GM18502 (cell line): ENCODE data around the gene CEMP1.

ENCODE experiments used
- ATAC-seq: cut with Tn5 transposase; IDR thresholded peaks from one replicate; pipeline ENCODE4 v1.9.1; 2021; ENCODE audit warnings: mild to moderate bottlenecking; ENCODE audit not compliant: unreplicated experiment, poor library complexity

CEMP1 gene

GRCh38 chr16:2520784-2521531 lies 10.2 kb downstream of the CEMP1 start:
- peak; percentile 19 for ATAC-seq

DNA sequence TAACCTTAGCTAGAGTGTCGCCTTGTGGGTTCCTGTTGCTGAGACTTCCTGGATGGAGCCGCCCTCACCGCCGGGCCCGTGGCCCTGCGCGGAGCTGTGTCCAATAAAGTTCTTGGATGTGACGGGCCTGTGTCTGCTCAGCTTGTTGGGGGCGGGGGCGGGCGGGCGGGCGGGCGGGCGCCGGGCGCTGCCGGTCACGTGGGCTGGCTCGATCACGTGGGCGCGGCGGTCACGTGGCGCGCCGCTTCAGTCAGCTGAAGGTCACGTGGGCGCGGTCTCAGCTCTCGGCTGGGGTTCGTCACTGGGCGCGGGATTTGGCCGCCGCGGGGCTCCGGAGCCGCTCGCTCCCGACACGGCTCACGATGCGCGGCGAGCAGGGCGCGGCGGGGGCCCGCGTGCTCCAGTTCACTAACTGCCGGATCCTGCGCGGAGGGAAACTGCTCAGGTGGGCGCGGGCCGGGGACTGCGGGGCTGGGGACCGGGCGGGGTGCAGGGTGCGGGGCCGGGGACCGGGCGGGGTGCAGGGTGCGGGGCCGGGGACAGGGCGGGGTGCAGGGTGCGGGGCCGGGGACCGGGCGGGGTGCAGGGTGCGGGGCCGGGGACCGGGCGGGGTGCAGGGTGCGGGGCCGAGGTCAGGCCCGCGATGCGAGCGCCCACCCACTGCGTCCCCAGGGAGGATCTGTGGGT lies 11.0 kb downstream of the CEMP1 start, which contains the start of gene AMDHD2:
AMDHD2 (plus strand) TSS at position 275 of the 687 bp plus-strand sequence; CDS start at position 363, 88 bp downstream.
- peak; percentile 49 for ATAC-seq

DNA sequence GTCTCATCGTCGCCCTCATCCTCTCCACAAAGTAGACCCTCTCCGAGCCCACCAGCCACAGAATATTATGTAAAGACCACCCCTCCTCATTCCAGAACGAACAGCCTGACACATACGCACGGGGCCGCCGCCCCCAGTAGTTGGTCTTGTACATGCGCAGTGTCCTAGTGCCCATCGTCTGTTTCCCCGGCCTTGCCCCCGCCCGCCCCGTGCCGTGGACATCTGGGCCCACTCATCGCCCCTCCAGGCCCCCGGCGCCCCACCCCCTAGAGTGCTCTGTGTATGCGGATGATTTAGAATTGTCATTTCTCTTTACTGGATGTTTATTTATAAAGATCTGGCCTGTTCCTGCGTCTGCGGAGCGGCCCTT lies 11.5 kb downstream of the CEMP1 start:
- ATAC-seq, result no peak

GRCh38 chr16:2518823-2519710 lies 12.1 kb downstream of the CEMP1 start:
- no peak for ATAC-seq

DNA sequence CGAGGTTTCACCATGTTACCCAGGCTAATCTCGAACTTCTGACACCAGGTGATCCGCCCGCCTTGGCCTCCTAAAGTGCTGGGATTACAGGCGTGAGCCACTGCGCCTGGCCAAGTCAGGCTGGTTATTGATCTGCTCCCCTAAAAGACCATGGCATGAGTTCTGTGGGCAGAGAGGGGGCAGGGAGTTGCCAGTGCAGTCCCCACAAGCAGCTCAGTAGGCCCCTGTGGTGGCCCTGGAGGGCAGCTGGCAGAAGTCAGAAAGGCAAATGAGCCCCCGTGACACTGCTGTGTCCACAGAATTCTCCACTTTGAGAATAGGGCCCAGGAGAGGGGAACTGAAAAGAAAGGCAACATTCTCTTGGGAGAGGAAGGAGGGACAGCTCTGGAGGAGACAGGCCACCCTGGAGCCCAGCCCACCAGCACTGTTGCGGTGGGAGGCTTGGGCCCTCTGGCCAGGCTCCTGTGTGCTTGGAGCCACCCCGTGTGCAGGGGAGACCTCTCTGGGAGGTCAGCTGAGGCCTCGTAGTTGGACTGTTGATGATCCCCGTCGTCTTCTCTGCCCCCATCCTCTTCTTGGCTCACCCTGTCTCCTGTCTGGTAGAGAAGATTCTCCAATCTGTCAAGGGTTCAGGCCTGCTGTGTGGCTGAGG lies 13.1 kb downstream of the CEMP1 start:
- no peak for ATAC-seq

DNA sequence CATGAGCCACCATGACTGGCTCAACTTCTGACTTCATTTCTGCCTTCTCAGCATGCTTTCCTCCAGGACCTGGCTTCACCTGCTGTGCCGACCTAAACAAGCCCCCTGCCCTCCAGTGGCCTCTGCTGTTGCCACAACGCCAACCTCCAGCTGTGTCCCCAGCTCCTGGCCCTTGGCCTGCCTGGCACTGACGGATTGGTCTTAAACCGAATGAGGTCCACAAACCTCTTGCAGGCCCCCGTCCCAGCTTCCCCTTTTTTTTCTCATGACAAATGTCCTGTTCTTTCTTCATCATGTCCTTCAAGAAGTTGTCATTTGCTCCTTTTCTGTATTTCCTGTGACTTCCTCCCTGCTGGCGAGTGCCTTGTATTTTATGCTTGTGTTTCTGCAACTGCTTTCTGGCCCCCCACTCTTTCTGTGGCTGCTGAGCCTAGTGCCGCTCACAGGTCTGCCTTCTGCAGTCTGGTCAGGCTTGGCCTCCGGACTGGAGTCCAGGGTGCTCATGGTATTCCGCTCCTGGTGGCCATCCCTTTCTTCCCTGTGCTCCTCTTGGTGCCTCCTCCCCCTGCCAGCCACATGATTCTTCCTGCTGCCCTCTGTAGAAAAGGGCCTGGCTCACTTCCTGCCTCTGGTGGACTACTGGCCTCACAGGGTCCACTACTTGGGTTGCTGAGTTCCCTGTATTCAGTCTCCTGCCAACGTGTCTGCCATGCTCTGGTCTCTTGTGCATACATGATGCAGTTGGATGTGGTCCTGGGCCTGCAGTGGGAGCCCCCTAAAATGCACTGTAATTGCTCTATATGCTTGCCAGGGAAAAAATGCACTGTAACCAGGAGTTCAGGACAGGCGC lies 14.6 kb downstream of the CEMP1 start:
- ATAC-seq, result no peak

- ATAC-seq, result no peak
Observed at GRCh38 chr16:2515180-2515851, 15.9 kb downstream of the CEMP1 start.

GRCh38 chr16:2514333-2515179 lies 16.7 kb downstream of the CEMP1 start:
- no peak for ATAC-seq

GRCh38 chr16:2513405-2514332 lies 17.5 kb downstream of the CEMP1 start, which contains the start of gene ATP6V0C:
Gene ATP6V0C (plus strand): TSS chr16:2513952. CDS start chr16:2514104, 152 bp downstream.
- peak; percentile 68 for ATAC-seq

DNA sequence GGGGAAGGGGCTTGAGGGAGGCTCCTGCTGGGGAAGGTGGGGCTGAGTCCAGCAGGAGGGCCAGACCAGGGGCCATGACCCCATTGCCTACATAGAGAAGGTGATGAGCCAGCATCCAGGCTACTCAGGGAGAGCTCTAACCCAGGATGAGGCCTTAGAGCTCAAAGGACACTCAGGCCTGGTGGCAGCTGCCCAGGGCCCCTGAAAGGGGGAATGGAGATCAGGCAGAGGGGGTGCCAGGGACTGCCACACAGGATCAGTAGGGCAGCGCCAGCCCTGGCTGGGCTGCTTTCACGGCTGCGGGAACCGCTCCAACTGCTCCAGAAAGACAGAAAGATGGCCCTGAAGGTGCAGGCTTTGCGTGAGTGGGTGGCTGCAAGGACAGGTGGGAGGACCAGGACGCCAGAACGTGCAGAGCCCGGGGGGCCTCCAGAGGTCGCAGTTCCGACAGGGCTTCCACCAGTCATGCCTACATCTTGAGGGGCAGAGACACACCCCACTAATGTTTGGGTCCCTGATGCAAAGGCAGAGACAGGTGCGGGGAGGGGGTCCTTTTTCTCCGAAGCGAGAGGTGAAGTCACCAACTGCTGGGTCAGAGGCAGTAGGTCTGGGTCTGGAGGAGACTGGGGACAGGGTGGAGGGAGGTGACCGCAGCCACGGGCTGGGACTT lies 18.3 kb downstream of the CEMP1 start:
- no peak for ATAC-seq

DNA sequence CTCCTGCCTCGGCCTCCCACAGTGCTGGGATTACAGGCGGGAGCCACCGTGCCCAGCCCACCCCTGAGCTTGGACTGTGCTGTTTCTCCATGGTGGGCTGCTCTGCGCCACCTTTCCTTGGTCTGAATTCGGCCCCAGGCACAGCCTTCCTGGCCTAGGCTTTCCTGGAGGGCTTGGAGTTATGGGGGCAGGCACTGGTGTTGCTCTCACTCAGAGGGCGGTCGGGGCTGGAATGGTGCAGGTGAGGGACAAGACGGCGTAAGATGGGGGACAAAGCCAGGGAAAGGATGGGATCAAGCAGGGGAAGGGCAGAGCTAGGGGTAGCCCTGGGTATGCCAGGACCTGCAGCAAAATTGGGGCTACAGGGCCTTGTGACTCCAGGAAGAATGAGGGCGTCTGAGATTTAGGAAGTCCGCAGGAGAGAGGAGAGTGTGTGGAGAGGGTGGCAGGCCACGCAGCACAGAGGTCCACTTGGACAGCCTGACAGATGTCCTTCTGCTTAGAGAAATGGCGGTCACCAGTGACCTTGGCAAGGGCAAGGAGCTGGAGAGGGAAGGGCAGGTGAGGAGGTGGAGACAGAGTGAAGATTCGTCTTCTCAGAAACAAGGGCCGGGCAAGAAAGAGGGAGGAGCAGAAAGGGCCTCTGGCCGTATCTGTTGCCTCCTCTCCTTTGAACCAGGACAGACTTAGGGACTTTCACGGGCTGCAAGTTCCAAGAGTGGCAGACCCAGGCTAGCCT lies 19.0 kb downstream of the CEMP1 start:
- no peak for ATAC-seq

- ATAC-seq, result no peak
Observed at GRCh38 chr16:2511128-2511800, 19.9 kb downstream of the CEMP1 start.

DNA sequence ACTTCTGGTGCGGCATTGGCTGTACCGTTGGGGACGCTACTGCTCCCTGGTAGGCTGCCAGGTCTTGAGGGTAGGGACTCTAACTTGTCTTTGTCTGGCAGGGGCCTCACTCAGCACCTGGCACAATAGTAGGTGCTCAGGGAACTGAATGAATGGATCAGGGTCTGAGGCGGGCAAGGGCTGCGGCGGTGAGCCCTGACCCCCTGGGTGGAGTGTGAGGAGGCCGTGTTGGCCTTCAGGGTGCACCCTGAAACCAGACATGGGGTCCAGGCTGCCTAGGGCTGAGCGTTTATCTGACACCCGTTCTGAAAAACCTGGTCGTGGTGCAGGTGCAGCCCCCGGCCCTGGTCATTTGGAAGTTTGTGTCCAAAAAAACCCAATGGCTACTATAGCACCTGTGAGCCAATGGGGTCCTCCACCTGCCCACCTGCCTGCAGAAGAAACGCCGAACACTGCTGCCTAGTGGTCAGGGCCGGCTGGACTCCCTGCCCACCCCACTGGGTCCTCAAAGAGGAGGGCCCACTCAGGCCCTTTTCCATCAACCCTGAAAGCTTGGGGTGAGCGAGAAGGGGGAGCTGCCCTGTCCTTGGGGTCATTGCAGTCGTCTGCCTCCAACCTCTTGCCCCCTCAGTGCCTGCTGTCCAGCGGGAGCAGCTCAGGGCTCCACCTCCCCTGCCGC lies 22.3 kb downstream of the CEMP1 start:
- no peak for ATAC-seq

GRCh38 chr16:2507665-2508064 lies 23.5 kb downstream of the CEMP1 start:
- peak; percentile 24 for ATAC-seq
